Measurements from ENCODE around the gene KCNMB2.

KCNMB2 gene

DNA sequence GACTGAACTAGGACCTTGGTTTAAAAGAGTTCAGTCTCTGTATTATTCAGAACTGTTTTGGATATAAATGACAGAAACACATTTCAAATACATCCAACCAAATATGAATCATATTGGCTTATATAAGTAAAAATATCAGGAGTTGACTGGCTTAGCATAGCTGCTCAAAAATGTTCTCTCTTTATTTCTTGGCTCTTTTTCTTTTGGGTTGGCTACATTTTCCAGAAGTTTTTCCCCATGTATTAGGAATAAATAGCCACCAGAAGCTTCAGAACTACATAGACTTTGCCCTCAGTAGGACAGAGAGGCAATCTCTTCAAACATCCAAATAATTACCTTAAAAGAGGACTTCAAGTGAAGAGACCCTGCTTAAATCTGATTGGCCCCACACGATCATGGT lies 32.7 kb downstream of the KCNMB2 start:
- DNase-seq (ENCODE audit: low read depth) = no peak

DNA sequence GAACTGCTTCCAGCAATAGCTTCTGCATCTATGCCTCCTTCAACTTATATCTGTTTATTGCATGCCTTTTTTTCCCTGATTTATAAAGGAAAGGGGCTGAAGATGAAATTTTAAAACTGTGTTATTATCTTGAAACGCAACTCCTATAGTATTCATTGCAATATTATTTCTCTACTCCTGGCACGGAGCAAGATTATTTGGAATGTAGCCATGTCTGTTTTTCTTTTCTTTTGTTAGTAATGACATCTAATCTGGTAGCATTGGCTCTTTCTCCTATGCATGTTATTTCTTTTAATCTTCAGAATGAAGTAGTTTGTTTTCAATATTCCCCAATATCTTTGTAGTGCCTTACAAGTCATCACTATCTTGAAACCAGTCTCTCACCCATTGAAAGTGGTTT lies 33.6 kb downstream of the KCNMB2 start:
- DNase-seq (ENCODE audit: low read depth) = no peak

- DNase-seq (ENCODE audit: low read depth) = no peak
Measured at GRCh38 chr3:178583963-178584575, 47.8 kb downstream of the KCNMB2 start.

GRCh38 chr3:178584722-178585380 lies 48.6 kb downstream of the KCNMB2 start:
- no peak for DNase-seq (ENCODE audit: low read depth)

GRCh38 chr3:178585454-178585853 lies 49.2 kb downstream of the KCNMB2 start:
- no peak for DNase-seq (ENCODE audit: low read depth)

DNA sequence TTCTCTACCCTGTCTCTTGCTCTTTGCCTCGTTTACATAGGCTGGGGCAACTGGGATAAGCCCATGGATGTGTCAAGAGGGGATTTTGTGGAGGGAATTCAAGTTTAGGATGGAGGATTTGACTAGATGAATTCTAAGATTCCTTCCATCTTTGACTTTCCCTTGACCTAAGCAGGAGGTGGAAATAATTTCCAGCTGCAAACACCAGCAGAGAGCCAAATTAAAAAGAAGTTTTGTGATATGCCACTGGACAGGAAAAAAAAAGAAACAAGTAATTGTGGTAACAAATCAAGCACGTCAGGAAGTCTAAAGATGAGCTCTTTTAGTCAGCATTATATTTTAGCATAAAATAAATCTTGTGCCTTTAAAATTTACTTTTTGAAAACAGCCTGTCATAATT lies 49.8 kb downstream of the KCNMB2 start:
- DNase-seq (ENCODE audit: low read depth) = no peak

- DNase-seq (ENCODE audit: low read depth) = no peak
Measured at GRCh38 chr3:178588628-178589027, 52.4 kb downstream of the KCNMB2 start.

GRCh38 chr3:178593786-178594185 lies 57.5 kb downstream of the KCNMB2 start:
- DNase-seq (ENCODE audit: low read depth) = no peak

DNA sequence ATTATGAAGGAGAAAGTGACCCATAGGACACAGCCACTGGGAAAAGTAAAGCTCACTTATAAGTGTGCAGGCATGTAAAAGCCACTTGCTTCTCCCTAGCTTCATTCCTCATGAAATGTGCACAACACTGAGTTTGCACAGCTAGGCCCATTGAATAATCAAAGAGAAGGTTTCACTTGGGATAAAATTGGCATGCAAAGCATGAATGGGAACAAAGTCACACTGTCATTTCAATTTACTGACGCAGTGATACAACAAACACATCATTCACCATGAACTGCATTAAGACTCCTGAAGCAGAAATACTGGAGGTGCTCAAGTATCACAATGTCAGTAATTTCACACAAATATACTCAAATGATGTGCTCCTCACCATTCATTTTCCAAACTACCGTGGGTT lies 61.1 kb downstream of the KCNMB2 start:
- DNase-seq (ENCODE audit: low read depth) = no peak

DNA sequence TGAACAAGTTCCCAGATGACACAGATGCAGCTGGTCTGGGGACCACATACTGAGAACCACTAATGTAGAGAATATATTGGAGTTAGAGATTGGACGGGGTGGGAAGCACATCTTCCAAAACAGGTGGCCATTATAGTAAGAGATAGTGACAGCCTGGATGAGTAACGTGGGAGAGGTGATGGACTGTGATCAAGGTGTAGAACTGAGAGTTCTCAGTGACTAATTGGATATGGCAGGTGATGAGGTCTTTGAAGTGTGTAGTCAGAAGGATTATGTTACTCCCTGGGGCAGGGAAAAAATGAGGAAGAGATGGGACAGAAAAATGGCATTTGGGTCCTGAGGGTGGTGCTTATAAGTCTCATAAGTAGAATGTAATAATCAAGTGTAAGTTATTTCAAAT lies 66.6 kb downstream of the KCNMB2 start:
- DNase-seq (ENCODE audit: low read depth) = no peak

DNA sequence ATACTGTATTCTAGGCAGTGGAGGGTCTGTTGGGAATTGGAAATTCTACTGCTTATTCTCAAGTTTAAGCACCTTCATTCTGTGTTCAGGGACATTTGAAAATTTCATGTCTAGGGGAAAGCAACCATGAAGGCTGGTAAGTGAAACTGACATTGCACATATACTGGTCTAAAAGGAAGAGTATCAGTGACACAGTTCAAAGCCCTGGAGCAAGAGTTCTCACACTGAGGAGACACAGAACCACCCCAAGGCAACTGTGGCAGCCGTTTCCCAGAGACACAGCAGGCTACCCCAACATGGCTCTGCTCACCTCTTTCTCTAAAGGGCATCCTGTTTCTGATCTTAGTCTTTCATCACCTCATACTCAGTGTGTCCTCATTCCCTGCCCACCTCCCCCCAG lies 67.5 kb downstream of the KCNMB2 start:
- no peak for DNase-seq (ENCODE audit: low read depth)

- DNase-seq (ENCODE audit: low read depth) = no peak
Measured at GRCh38 chr3:178618197-178618596, 82.0 kb downstream of the KCNMB2 start.

DNA sequence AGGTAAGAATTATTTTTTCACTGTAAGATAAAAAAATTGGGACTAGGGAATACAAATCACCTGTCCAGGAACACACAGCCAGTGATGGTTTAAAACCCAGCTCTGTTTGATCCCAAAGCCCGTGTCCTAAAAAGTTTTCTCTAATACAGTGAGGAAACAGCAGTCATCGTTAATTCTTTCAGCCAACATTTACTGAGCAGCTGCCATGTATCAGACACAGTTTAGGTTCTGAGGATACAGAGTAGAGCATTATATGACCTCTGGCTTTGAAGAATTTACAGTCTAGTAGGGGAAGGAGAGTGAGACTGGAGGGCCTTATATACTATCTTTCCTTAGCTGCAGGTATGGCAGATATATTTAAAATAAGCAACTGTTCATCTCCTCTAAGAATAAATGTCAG lies 82.7 kb downstream of the KCNMB2 start:
- no peak for DNase-seq (ENCODE audit: low read depth)

DNA sequence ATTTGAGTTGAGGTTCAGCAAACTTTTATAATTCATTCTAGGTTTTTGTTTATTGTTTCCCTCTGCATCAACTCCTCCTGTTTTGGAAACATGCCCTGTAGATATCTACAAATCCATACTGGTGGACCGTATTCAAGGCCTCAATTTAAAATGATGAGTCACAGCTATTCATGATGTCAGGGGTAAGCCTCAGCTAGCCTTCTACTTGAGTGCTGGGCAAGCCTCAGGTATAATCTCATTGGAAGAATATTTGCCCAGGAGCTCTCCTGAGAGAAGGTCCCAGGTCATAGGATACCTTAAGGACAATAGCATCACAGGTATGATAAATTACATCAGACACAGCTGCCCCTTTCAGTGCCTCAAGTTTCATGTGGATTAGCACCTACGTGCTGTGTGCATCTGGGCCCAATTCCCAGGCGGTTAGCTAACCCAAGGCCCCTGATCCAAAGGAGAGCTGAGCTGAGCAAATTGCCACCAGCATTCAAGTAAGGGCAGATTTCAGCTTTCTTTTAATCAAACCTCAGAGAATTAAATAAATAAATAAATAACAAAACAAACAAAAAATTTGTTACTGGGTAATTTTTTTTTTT lies 87.5 kb downstream of the KCNMB2 start:
- no peak for DNase-seq (ENCODE audit: low read depth)

GRCh38 chr3:178624276-178624675 lies 88.0 kb downstream of the KCNMB2 start:
- DNase-seq (ENCODE audit: low read depth) = no peak

DNA sequence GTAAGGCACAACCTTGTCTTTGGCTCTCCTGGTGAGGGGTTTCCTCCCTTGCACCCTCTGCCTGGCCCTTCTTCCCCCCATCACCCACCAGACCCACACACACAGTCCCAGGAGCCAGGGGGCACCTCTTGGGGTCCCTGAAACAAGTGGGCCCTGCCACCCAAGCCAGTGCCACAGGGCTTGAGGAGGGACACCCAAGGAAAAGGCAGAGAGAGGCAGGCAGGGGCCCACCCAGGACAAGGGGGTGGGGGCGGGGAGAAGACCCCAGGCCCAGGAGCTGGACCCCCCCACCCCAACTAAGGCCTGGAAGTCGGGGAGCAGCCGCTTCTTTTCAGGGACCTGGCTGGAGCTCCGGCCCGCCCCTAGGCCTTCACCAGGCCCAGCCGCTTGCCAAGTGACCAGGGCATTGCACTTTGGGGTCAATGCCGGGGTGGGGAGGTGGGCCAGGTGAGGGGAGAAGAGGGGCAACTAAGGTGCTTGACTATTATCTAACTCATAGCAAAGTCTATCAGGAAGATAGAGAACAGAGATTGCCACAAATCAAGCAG lies 88.9 kb downstream of the KCNMB2 start:
- DNase-seq (ENCODE audit: low read depth) = no peak

DNA sequence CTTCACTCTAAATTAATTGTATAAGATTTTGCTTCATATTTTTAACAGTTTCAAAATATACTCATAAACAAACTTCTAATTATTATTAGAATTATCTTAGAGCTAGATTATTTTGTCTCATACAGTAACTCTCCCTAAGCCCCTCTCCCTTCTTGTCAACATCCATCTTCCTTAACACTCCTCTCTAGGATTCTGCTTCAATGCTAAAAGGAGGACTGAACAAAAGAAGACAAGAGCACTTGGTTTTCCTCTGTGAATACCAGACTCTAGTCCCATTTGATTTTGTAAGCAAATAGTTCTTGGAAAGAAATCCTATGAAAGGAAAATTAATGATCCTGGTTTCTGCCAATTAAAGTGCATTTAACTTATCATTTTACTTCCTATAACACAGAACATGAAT lies 91.8 kb downstream of the KCNMB2 start:
- DNase-seq (ENCODE audit: low read depth) = no peak

GRCh38 chr3:178629430-178630178 lies 93.4 kb downstream of the KCNMB2 start:
- no peak for DNase-seq (ENCODE audit: low read depth)

GRCh38 chr3:178631950-178632349 lies 95.7 kb downstream of the KCNMB2 start:
- no peak for DNase-seq (ENCODE audit: low read depth)

DNA sequence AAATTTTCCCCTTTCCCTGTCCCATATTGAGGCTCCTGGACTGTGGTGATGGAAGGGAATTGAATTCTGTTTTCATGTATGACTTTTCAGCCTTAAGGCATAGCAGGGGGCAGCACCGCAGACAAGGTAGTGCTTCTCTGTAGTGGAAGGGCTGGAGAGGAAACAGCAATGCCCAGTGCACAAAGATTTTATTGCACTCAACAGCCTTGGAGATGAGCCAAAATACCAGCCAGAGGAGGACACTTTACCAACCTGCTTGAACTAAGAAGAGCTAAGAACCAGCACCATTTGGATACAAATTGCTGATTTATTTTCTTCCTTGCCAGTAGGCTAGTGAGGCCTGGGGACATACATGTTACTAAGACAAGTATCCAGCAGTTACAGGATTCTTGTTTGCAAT lies 98.7 kb downstream of the KCNMB2 start:
- no peak for DNase-seq (ENCODE audit: low read depth)

- no peak for DNase-seq (ENCODE audit: low read depth)
Measured at GRCh38 chr3:178637802-178638201, 101.6 kb downstream of the KCNMB2 start.

DNA sequence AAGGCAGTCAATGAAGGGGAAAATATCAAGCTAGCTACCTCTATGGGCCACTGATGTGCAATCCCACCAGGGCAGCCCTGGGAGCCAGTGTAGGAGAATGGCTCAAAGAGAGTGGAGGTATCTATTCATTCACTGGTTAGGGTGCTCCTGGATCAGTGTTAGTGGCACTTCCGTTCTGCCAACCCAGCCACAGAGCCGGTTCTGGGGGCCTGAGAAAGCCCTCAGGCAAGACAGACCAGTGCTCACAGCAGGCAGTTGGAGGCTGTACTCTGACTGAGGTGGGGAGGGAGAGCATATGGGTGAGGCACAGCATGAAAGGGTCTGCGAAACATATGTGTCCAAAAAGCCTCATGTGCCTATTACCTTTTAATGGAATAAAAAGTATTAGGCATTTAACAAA lies 109.3 kb downstream of the KCNMB2 start:
- DNase-seq (ENCODE audit: low read depth) = no peak

Data from activated T-cell treated with anti-CD3 and anti-CD28 coated beads for 48 hours (primary cell).